GM12878 (cell line): ENCODE data around the gene UBAC2. TPM values are rescaled to one million over a fixed set of nuclear protein-coding genes. Genes with fewer than 3 reads are reported as not detected.

Experiments
- ATAC-seq: fragments of 200-7000 bp; cut with Tn5 transposase; 3 replicates; pipeline ENCODE4 v1.9.1; 2020; ENCODE audit warnings: mild to moderate bottlenecking, moderate library complexity
- BruUV-seq: library from RNA; stranded (reverse); fragments of 400-500 nt; replicated peaks from 2 replicates; lab custom pipeline; 2021; lab: Mats Ljungman, UMichigan
- CTCF ChIA-PET: fragments of 300-600 bp; sonication (Branson Sonifier 250); formaldehyde crosslinking; extraction: SDS; loops from one replicate; lab custom pipeline; 2021; ENCODE audit warnings: inconsistent platforms; lab: Yijun Ruan, JAX
- POLR2A ChIA-PET: fragments of 350-600 bp; formaldehyde crosslinking; extraction: SDS; loops from one replicate; lab custom pipeline; 2021; ENCODE audit warnings: inconsistent platforms; lab: Charles Lee
- RAD21 ChIA-PET: fragments of 300-600 bp; sonication (Branson Sonifier 250); formaldehyde crosslinking; loops from one replicate; lab custom pipeline; 2023; ENCODE audit warnings: antibody characterized with exemption; ENCODE audit not compliant: unreplicated experiment; lab: Charles Lee
- SMC1A ChIA-PET: fragments of 300-600 bp; sonication (Branson Sonifier 250); formaldehyde crosslinking; loops from one replicate; lab custom pipeline; 2023; ENCODE audit not compliant: unreplicated experiment, uncharacterized antibody; lab: Charles Lee
- DNase-seq: peaks from one replicate; pipeline ENCODE4 v3.0.0-alpha.2; 2011; ENCODE audit warnings: low read depth, low spot score
- FAIRE-seq: peaks from 3 replicates; lab custom pipeline; 2011; peaks lifted over from hg19 to GRCh38; lab: Jason Lieb, UNC
- H2AFZ ChIP-seq: 2 replicates; pipeline ENCODE4 v1.6.0; 2011; ENCODE audit warnings: low read depth, low read length, control low read depth; ENCODE audit not compliant: control insufficient read depth
- H3K27ac ChIP-seq: 2 replicates; pipeline ENCODE4 v1.5.1; 2011; ENCODE audit warnings: control low read depth; ENCODE audit not compliant: control insufficient read depth, insufficient read depth
- H3K27me3 ChIP-seq, 2 experiments: replicated peaks in 1 of 2; 2 replicates each; pipeline versions ENCODE4 v1.6.0 to v1.6.1; 2011; ENCODE audit warnings: low read length in 1 of 2; ENCODE audit not compliant: control insufficient read depth in 2 of 2, insufficient read depth in 2 of 2
- H3K36me3 ChIP-seq, 2 experiments: 2 replicates each; pipeline ENCODE4 v1.5.1; 2011; ENCODE audit warnings: low read length in 1 of 2; ENCODE audit not compliant: control insufficient read depth in 2 of 2, insufficient read depth in 2 of 2
- H3K4me1 ChIP-seq: 2 replicates; pipeline ENCODE4 v1.6.1; 2011; ENCODE audit warnings: mild to moderate bottlenecking, low read length, moderate library complexity, mixed read lengths; ENCODE audit not compliant: control insufficient read depth, insufficient read depth
- H3K4me2 ChIP-seq: 2 replicates; pipeline ENCODE4 v1.6.0; 2011; ENCODE audit warnings: control low read depth; ENCODE audit not compliant: control insufficient read depth, insufficient read depth
- H3K4me3 ChIP-seq: fragments of 200-600 bp; sonication (generic); 2 replicates; pipeline ENCODE4 v1.5.1; 2016
- H3K79me2 ChIP-seq: 2 replicates; pipeline ENCODE4 v1.6.0; 2011; ENCODE audit warnings: low read length; ENCODE audit not compliant: control insufficient read depth, insufficient read depth
- H3K9ac ChIP-seq: 2 replicates; pipeline ENCODE4 v1.8.0; 2011; ENCODE audit warnings: low read length, control low read depth, mixed read lengths; ENCODE audit not compliant: control insufficient read depth, insufficient read depth
- H3K9me3 ChIP-seq: replicated peaks from 3 replicates; pipeline ENCODE4 v1.5.1; 2011; ENCODE audit warnings: mild to moderate bottlenecking, low read length; ENCODE audit not compliant: control insufficient read depth, insufficient read depth
- H4K20me1 ChIP-seq: 2 replicates; pipeline ENCODE4 v1.6.0; 2011; ENCODE audit not compliant: control insufficient read depth, insufficient read depth
- CHD4 ChIP-seq: fragments of 200-600 bp; sonication (generic); IDR thresholded peaks from 2 replicates; pipeline ENCODE4 v1.6.1; 2016; ENCODE audit warnings: mild to moderate bottlenecking
- CREB1 ChIP-seq: IDR thresholded peaks from 2 replicates; pipeline ENCODE4 v1.6.1; 2012; ENCODE audit warnings: low read depth, mild to moderate bottlenecking, inconsistent platforms
- HDAC6 ChIP-seq: fragments of 200-600 bp; sonication (generic); IDR thresholded peaks from one replicate; pipeline ENCODE4 v1.8.0; 2017; ENCODE audit warnings: antibody characterized with exemption; ENCODE audit not compliant: unreplicated experiment
- KDM1A ChIP-seq: fragments of 200-600 bp; sonication (generic); IDR thresholded peaks from 2 replicates; pipeline ENCODE4 v1.6.1; 2016; ENCODE audit warnings: borderline replicate concordance
- NR2C1 ChIP-seq: fragments of 450-650 bp; IDR thresholded peaks from 2 replicates; pipeline ENCODE4 v1.6.1; 2017; ENCODE audit warnings: antibody characterized with exemption, mild to moderate bottlenecking, moderate library complexity
- POLR2A ChIP-seq: IDR thresholded peaks from 2 replicates; pipeline ENCODE4 v1.6.1; 2011; ENCODE audit warnings: low read depth, mild to moderate bottlenecking, low read length
- POLR2AphosphoS5 ChIP-seq: IDR thresholded peaks from 2 replicates; pipeline ENCODE4 v1.6.1; 2011; ENCODE audit warnings: mild to moderate bottlenecking, low read length, inconsistent platforms
- POU2F2 ChIP-seq: IDR thresholded peaks from 3 replicates; pipeline ENCODE4 v1.6.1; 2011; ENCODE audit warnings: low read depth, mild to moderate bottlenecking, low read length, borderline replicate concordance
- SRF ChIP-seq, 2 experiments: IDR thresholded peaks; 2 replicates each; pipeline ENCODE4 v1.6.1; 2011; ENCODE audit warnings: low read depth in 2 of 2, low read length in 2 of 2, mild to moderate bottlenecking in 1 of 2, moderate library complexity in 1 of 2
- SUPT20H ChIP-seq: IDR thresholded peaks from 2 replicates; pipeline ENCODE4 v1.6.1; 2011; ENCODE audit warnings: low read depth, mild to moderate bottlenecking, low read length, moderate library complexity, borderline replicate concordance; ENCODE audit not compliant: control insufficient read depth
- TARDBP ChIP-seq: IDR thresholded peaks from 2 replicates; pipeline ENCODE4 v1.6.1; 2016; ENCODE audit warnings: borderline replicate concordance
- TBL1XR1 ChIP-seq: IDR thresholded peaks from 2 replicates; pipeline ENCODE4 v1.6.1; 2012; ENCODE audit warnings: low read depth, low read length, improper control_type of control experiment
- ZNF217 ChIP-seq: fragments of 450-650 bp; IDR thresholded peaks from 2 replicates; pipeline ENCODE4 v1.6.1; 2017; ENCODE audit warnings: antibody characterized with exemption, mild to moderate bottlenecking
- WGBS: methylation state at CpG from one replicate; pipeline ENCODE4 v1.1.6; 2016; ENCODE audit warnings: low lambda C conversion rate; ENCODE audit not compliant: insufficient replicate concordance, insufficient coverage; ENCODE audit errors: missing lambda C conversion rate; 5-methylcytosine and 5-hydroxymethylcytosine counted together
- in situ Hi-C: fragments of 300-500 bp; cut with MboI; formaldehyde crosslinking; loops from 9 replicates; pipeline ENCODE4 v1.14.3; 2018; ENCODE audit warnings: mixed read lengths
- intact Hi-C: fragments of 100-400 bp; cut with micrococcal nuclease; formaldehyde crosslinking; loops from one replicate; pipeline ENCODE4 v1.14.2; 2022; ENCODE audit not compliant: unreplicated experiment
- polyA plus RNA-seq, 11 experiments: library from polyadenylated mRNA; depleted of rRNA in 4 of 11; unstranded in 6 of 11; stranded (reverse) in 5 of 11; fragments of >200 nt; fragmentation: Nextera tagmentation in 4 of 11; fragmentation: Illumina TruSeq in 1 of 11; extraction: Ambion mirVana in 4 of 11; extraction: Trizol in 1 of 11; gene quantifications; 1 replicate in 1 of 11; 2 replicates in 10 of 11; pipeline versions ENCODE4 v1.2.1 to v1.2.3, GENCODE V29; 2011 to 2016; ENCODE audit warnings: inconsistent platforms in 2 of 11, missing spikeins in 2 of 11, low read depth in 1 of 11
- total RNA-seq, 4 experiments: library from RNA; depleted of rRNA in 3 of 4; stranded (reverse); fragments of >200 nt in 3 of 4; fragmentation: Illumina TruSeq in 1 of 4; extraction: Trizol in 1 of 4; gene quantifications; 2 replicates each; pipeline versions ENCODE4 v1.2.1 to v1.2.3, GENCODE V29; 2013 to 2021
- TF ChIP-seq, protein P1 (sequence below): IDR thresholded peaks from 2 replicates; pipeline ENCODE4 v1.6.1; 2011; ENCODE audit warnings: borderline replicate concordance, low read depth, mild to moderate bottlenecking, moderate library complexity, mixed read lengths, low read length; ENCODE audit not compliant: insufficient read depth; ENCODE audit errors: extremely low read length
- TF ChIP-seq, protein P2 (sequence below): fragments of 450-650 bp; conservative IDR thresholded peaks from 2 replicates; pipeline ENCODE4 v1.6.1; 2017; ENCODE audit warnings: mild to moderate bottlenecking, moderate library complexity

UBAC2 gene
- total and polyA plus RNA-seq, 10 of the 15 experiments (the other 5 are each of a cell fraction or from before 2014, with no cell fraction given) = 3.0 to 54.6 (median 17.4) TPM

DNA sequence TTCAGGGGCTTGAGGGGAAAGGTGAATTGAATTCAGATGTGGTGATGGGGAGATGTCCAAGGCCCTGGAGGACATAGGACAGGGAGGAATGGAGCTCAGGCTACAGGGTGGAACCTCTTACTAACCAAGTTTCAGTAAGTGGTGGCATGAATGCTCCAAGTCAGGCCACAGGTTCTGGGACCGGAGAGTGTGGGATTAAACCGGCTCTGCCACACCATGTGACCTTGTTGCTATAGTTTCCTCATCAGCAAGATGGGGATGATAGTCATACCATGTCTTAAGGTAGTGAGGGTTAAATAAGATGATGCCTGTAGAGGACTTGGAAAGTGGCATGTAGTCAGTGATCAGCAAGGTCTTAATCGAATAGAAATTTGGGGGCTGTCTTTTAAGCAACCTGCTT, 90.2 kb downstream of the UBAC2 start:
- Histone ChIP-seq H3K27me3 (no peaks in the 10 kb centered on the region), H3K4me2 (no peak overlapping the region), H3K9me3 (no peaks in the 10 kb centered on the region), H4K20me1 (peaks cover 3% of the 10 kb centered on the region; the same call in 1 of the 2 replicates), H3K4me3 (no peak overlapping the region), H3K36me3 (peaks cover 5 to 14% of the 10 kb centered on the region in 2 experiments), H3K9ac (no peak overlapping the region), H3K27ac (no peak overlapping the region), H3K4me1 (peaks cover 41% of the 10 kb centered on the region), H2AFZ (no peak overlapping the region), H3K79me2 (peaks cover 48% of the 10 kb centered on the region)
- ChIA-PET POLR2A (interaction anchor here (1.0 kb wide), 1 partner anchor 19 kb away, joined by 3 read pairs; no protein-coding TSS in a partner anchor), SMC1A (interaction anchor here (1.1 to 1.5 kb wide), 3 partner anchors 16 to 21 kb away, joined by 3 to 6 read pairs (median 4); no protein-coding TSS in a partner anchor), CTCF (interaction anchor here (0.6 kb wide), 1 partner anchor 96 kb away, joined by 3 read pairs; no protein-coding TSS in a partner anchor), RAD21 (interaction anchor here (1.0 to 3.9 kb wide), 3 partner anchors 21 to 76 kb away, joined by 4 to 20 read pairs (median 5); no protein-coding TSS in a partner anchor)
- intact Hi-C loops (no loop called here), in situ Hi-C loops (no loop called here)
- DNase-seq = no peak
- 91% methylated on average over 3 of the region's 3 CpGs for WGBS
- ATAC-seq = peak; percentile 6
- no TSS peak for BruUV-seq
- TF ChIP-seq, protein P1, sequence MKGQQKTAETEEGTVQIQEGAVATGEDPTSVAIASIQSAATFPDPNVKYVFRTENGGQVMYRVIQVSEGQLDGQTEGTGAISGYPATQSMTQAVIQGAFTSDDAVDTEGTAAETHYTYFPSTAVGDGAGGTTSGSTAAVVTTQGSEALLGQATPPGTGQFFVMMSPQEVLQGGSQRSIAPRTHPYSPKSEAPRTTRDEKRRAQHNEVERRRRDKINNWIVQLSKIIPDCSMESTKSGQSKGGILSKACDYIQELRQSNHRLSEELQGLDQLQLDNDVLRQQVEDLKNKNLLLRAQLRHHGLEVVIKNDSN = peak; percentile 42
- TF ChIP-seq TARDBP (no peak), TBL1XR1 (no peak), SUPT20H (no peak), CHD4 (no peak), HDAC6 (no peak), POLR2AphosphoS5 (peak; percentile 24; the same call in 1 of the 2 replicates), POU2F2 (no peak), NR2C1 (no peak), KDM1A (no peak), ZNF217 (no peak), POLR2A (no peak), CREB1 (no peak), SRF (IDR thresholded peaks at IDR 0.05; ENCODE audit: low read depth in 2 of 2, low read length in 2 of 2) (no peak)
- TF ChIP-seq, protein P2, sequence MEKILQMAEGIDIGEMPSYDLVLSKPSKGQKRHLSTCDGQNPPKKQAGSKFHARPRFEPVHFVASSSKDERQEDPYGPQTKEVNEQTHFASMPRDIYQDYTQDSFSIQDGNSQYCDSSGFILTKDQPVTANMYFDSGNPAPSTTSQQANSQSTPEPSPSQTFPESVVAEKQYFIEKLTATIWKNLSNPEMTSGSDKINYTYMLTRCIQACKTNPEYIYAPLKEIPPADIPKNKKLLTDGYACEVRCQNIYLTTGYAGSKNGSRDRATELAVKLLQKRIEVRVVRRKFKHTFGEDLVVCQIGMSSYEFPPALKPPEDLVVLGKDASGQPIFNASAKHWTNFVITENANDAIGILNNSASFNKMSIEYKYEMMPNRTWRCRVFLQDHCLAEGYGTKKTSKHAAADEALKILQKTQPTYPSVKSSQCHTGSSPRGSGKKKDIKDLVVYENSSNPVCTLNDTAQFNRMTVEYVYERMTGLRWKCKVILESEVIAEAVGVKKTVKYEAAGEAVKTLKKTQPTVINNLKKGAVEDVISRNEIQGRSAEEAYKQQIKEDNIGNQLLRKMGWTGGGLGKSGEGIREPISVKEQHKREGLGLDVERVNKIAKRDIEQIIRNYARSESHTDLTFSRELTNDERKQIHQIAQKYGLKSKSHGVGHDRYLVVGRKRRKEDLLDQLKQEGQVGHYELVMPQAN = no peak
- FAIRE-seq = no peak
